AG04449 (cell line): Measurements from ENCODE around the gene ITGB3BP.

Experiments
- CTCF ChIA-PET: fragments of 350-600 bp; formaldehyde crosslinking; extraction: SDS; loops from one replicate; lab custom pipeline; 2021; ENCODE audit warnings: antibody characterized with exemption; lab: Yijun Ruan, JAX
- POLR2A ChIA-PET: fragments of 400-600, 350-600 bp; formaldehyde crosslinking; extraction: SDS; loops from one replicate; lab custom pipeline; 2020; ENCODE audit warnings: antibody characterized with exemption, inconsistent platforms; lab: Yijun Ruan, JAX
- DNase-seq: peaks from one replicate; pipeline ENCODE4 v3.0.0-alpha.2; 2010; ENCODE audit warnings: low read depth, low spot score
- H3K4me3 ChIP-seq: 2 replicates; pipeline ENCODE4 v1.5.1; 2011; ENCODE audit warnings: low read depth, mild to moderate bottlenecking, control low read depth, low read length
- TF ChIP-seq, protein P1 (sequence below): IDR thresholded peaks from one replicate; pipeline ENCODE4 v1.5.1; 2011; ENCODE audit warnings: mild to moderate bottlenecking, moderate library complexity, low read length, control low read depth, inconsistent platforms; ENCODE audit not compliant: insufficient read depth; ENCODE audit errors: missing control alignments

Gene ITGB3BP

DNA sequence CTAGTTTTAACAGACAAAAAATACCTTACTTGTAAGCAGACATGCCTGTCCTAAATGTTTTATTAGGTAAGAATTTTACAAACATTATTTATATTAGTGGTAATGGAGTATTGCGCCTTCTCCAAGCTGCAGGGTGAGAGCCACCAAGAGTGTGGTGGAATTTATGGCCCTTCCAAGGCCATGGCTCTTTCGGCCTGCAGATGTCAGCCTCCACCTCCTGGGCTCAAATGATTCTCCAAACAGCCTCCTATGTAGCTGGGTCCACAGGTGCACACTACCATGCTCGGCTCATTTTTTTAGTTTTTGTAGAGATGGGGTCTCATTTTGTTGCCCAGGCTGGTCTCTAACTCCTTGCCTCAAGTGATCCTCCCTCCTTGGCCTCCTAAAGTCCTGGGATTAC is 56.3 kb downstream of the ITGB3BP start:
- ChIA-PET POLR2A (no interaction called here), CTCF (interaction anchor here (0.9 kb wide), 1 partner anchor 9 kb away, joined by 3 read pairs; no protein-coding TSS in a partner anchor)
- TF ChIP-seq, protein P1, sequence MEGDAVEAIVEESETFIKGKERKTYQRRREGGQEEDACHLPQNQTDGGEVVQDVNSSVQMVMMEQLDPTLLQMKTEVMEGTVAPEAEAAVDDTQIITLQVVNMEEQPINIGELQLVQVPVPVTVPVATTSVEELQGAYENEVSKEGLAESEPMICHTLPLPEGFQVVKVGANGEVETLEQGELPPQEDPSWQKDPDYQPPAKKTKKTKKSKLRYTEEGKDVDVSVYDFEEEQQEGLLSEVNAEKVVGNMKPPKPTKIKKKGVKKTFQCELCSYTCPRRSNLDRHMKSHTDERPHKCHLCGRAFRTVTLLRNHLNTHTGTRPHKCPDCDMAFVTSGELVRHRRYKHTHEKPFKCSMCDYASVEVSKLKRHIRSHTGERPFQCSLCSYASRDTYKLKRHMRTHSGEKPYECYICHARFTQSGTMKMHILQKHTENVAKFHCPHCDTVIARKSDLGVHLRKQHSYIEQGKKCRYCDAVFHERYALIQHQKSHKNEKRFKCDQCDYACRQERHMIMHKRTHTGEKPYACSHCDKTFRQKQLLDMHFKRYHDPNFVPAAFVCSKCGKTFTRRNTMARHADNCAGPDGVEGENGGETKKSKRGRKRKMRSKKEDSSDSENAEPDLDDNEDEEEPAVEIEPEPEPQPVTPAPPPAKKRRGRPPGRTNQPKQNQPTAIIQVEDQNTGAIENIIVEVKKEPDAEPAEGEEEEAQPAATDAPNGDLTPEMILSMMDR: no peak
- DNase-seq: no peak
- no peak overlapping the region for H3K4me3 ChIP-seq

DNA sequence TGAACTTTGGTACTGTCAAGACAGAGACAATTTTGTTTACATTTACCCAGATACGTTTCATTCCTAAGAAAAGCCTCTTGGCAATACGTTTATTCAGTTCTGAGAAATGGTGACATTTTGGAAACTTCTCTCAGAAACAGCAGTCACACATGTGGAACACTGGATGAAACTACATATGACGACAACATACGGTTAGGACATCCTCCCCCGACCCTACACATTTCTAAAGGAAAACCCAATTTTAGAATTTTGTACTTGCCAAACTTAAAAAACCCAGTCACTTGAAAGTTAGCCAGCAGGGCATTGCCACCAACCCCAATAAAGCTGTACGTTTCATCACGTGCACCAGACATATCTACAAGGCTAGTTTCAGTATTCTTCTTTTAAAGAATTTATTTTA is 56.8 kb downstream of the ITGB3BP start:
- ChIA-PET CTCF (interaction anchor here (0.9 kb wide), 1 partner anchor 10 kb away, joined by 3 read pairs; no protein-coding TSS in a partner anchor), POLR2A (no interaction called here)
- TF ChIP-seq, protein P1: no peak
- DNase-seq: no peak
- no peak overlapping the region for H3K4me3 ChIP-seq

DNA sequence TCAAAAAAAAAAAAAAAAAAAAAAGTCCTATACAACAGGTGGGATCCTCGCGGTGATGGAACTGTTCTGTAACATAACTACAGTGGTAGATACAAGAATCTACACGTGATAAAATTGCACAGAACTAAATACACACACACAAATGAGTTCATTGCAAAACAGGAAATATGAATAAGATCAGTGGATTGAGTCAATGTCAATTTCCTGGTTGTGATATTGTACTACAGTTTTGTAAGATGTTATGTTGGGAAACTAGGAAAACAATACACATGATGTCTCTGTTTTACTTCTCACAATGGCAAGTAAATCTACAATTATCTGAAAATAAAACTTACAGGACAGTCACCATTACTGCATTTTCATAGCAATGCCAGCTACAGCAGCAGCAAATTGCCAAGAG is 59.8 kb downstream of the ITGB3BP start:
- DNase-seq: no peak
- ChIA-PET POLR2A (no interaction called here), CTCF (no interaction called here)
- TF ChIP-seq, protein P1: no peak
- no peak overlapping the region for H3K4me3 ChIP-seq

DNA sequence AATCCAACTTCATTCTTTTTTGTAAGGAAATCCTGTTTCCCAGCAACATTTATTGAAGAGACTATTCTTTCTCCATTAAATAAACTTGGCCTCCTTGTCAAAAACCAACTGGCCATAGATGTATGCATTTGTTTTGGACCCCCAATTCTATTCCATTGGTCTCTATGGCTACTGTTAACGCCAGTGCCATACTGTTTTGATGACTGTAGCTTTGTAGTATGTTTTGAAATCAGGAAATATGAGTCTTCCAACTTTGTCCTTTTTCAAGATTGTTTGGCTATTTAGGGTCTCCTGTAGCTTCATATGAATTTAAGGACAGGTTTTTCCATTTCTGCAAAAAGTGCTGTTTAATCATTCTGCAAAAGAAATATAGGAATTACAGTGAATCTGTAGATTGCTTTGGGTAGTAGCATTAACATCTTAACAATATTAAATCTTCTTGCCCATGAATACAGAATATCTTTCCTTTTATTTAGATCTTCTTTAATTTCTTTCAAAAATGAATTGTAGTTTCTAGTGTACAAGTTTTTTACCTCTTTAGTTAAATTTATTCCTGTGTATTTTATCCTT is 61.3 kb downstream of the ITGB3BP start:
- CTCF ChIA-PET: no interaction called here

DNA sequence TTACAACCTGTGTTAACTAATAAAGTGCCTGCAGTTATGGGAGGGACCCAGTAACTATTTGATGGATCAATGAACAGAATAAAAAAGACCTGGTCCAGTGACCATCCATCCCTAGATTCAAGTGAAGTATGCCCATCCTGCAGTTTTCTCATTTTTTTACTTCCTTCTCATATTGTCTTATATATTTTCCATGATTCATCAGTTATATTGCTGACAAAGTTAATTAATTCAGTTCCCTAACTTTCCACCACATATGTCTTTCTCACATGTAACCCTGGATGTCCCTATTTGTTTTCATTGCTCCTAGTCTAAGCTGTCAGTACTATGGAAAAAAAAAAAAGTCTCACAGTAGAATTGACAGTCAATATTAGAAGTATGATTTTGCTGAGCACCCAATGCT is 64.3 kb downstream of the ITGB3BP start:
- H3K4me3 ChIP-seq: no peak overlapping the region
- POLR2A ChIA-PET: no interaction called here
- no peak for DNase-seq
- TF ChIP-seq, protein P1: no peak
- CTCF ChIA-PET: no interaction called here

More for the DNA sequence above, 61.3 kb downstream of the ITGB3BP start:
- DNase-seq: no peak
- H3K4me3 ChIP-seq: no peak overlapping the region
- POLR2A ChIA-PET: no interaction called here
- TF ChIP-seq, protein P1: no peak

DNA sequence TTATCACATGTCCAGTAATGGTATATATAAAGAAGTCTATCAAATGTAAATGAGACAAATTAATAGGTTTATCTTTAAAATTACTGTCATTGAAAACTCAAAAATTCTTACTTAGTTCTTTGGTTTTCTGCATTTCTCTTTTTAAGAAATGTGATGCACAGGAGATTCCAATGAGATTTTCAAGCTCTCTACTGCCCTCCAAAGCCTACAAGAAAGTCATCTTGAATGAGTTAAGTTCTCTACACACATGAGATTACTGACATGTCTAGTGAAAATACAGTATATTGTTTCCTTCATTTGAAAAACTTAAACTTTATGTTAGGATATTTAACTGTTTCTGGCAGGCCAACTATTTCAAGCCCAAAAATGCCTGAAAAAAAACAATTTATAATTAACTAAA is 68.8 kb downstream of the ITGB3BP start:
- CTCF ChIA-PET: no interaction called here
- DNase-seq: no peak
- POLR2A ChIA-PET: no interaction called here

More for the DNA sequence above, 68.8 kb downstream of the ITGB3BP start:
- H3K4me3 ChIP-seq: no peak overlapping the region
- TF ChIP-seq, protein P1: peak; percentile 3
